ENCODE results near the gene FNBP1L.

GRCh38 chr1:93566227-93566626 lies 118.3 kb downstream of the FNBP1L start:
- TF ChIP-seq EZH2phosphoT487 (IDR thresholded peaks at IDR 0.05; ENCODE audit: insufficient read depth, low read depth) (no peak), EZH2 (IDR thresholded peaks at IDR 0.05; ENCODE audit: insufficient read depth, poor library complexity, severe bottlenecking) (no peak)

All from GM23248 (cell line).